A549 treated with Hydrocortisone at 1 μM for 4 hours (cell line): ENCODE results near the gene AADACL4. TPM values are rescaled to one million over a fixed set of nuclear protein-coding genes. Genes with fewer than 3 reads are reported as not detected.

ENCODE experiments used
- total RNA-seq: library from RNA; stranded (reverse); fragments of 200-300 nt; extraction: Qiagen RNA extraction; gene quantifications from 5 replicates; pipeline ENCODE4 v1.2.3, GENCODE V29; 2022

AADACL4 gene
- total RNA-seq, result not detected in 5 replicates

GRCh38 chr1:12643785-12644184, at the start of gene AADACL4:
Gene AADACL4, plus strand, starts transcription at chr1:12644085. Its CDS starts 462 bp downstream, at chr1:12644547.

GRCh38 chr1:12617901-12618660, 25.8 kb upstream of the AADACL4 start, which contains the start of gene DHRS3:
Gene DHRS3, minus strand, starts transcription at chr1:12618210. Its CDS starts 862 bp downstream, at chr1:12617348.

GRCh38 chr1:12715896-12716437, 72.1 kb downstream of the AADACL4 start, which contains the start of gene AADACL3:
Gene AADACL3, plus strand, starts transcription at chr1:12716110. Its CDS starts 67 bp downstream, at chr1:12716177.

Other genes with a start within 250 kb of the AADACL4 start
- 40.2 to 49.5 TPM (median 47.2 TPM) in 5 replicates for gene DHRS3, start 25.9 kb upstream of the AADACL4 start, total RNA-seq
- not detected in 5 replicates for gene AADACL3, start 72.0 kb downstream of the AADACL4 start, total RNA-seq
- not detected in 5 replicates for gene CFAP107, start 102.1 kb downstream of the AADACL4 start, total RNA-seq
- gene PRAMEF12, start 129.7 kb downstream of the AADACL4 start, total RNA-seq, result not detected in 5 replicates
- 0.08 TPM in 2 of 5 replicates, not detected in the others for gene PRAMEF1, start 147.3 kb downstream of the AADACL4 start, total RNA-seq
- gene PRAMEF11, start 187.3 kb downstream of the AADACL4 start, total RNA-seq, result not detected in 5 replicates
- not detected in 5 replicates for gene HNRNPCL1, start 204.6 kb downstream of the AADACL4 start, total RNA-seq
- gene PRAMEF2, start 213.0 kb downstream of the AADACL4 start, total RNA-seq, result 0.08 to 0.13 TPM (median 0.08 TPM) in 4 of 5 replicates, not detected in the other
- gene PRAMEF4, start 242.1 kb downstream of the AADACL4 start, total RNA-seq, result not detected in 5 replicates